Activated naive CD8-positive, alpha-beta T cell treated with anti-CD3 and anti-CD28 coated beads for 36 hours (primary cell): ENCODE measurements around the gene PEX14. TPM values are rescaled to one million over a fixed set of nuclear protein-coding genes. Genes with fewer than 3 reads are reported as not detected.
"Not testable (repeated sequence)": the region's sequence is repeated elsewhere in the genome, so short reads cannot be mapped to it uniquely, and the experiment has no call there.

ENCODE experiments used
- DNase-seq: peaks from one replicate; pipeline ENCODE4 v3.0.0; 2021
- H3K27ac Mint-ChIP-seq: one replicate; pipeline ENCODE4 v1.8.0; 2022; ENCODE audit warnings: mild to moderate bottlenecking, moderate library complexity, mixed read lengths
- H3K27me3 Mint-ChIP-seq: one replicate; pipeline ENCODE4 v1.8.0; 2022; ENCODE audit warnings: mild to moderate bottlenecking, mixed read lengths
- H3K36me3 Mint-ChIP-seq: one replicate; pipeline ENCODE4 v1.8.0; 2021; ENCODE audit warnings: mild to moderate bottlenecking, mixed read lengths
- H3K4me1 Mint-ChIP-seq: one replicate; pipeline ENCODE4 v1.8.0; 2021; ENCODE audit warnings: mixed read lengths
- H3K4me3 Mint-ChIP-seq: one replicate; pipeline ENCODE4 v1.8.0; 2022; ENCODE audit warnings: mild to moderate bottlenecking, moderate library complexity, mixed read lengths
- H3K9me3 Mint-ChIP-seq: one replicate; pipeline ENCODE4 v1.8.0; 2022; ENCODE audit warnings: mixed read lengths
- total RNA-seq, 2 experiments: library from RNA; stranded (reverse); gene quantifications; one replicate each; pipeline ENCODE4 v1.2.3, GENCODE V29; 2021

Gene PEX14
- total RNA-seq, result 10 to 100 TPM; 19.1 to 19.6 TPM

GRCh38 chr1:10474613-10475507 is at the start of gene PEX14:
PEX14 (plus strand) TSS chr1:10474950; CDS start chr1:10474967, 17 bp downstream.
- Mint-ChIP-seq H3K4me3 (peak within 1 kb of the TSS; percentile 94), H3K27ac (peak within 1 kb of the TSS; percentile 91), H3K36me3 (peaks cover 11% of the 10 kb centered on the region), H3K9me3 (no peaks in the 10 kb centered on the region), H3K27me3 (no peaks in the 10 kb centered on the region), H3K4me1 (peaks cover 45% of the 10 kb centered on the region)
- DNase-seq, result peak; percentile 90

GRCh38 chr1:10425826-10426534 is 48.8 kb upstream of the PEX14 start:
- H3K36me3 Mint-ChIP-seq, DNase-seq, H3K27ac Mint-ChIP-seq, H3K4me3 Mint-ChIP-seq, H3K4me1 Mint-ChIP-seq, H3K27me3 Mint-ChIP-seq, H3K9me3 Mint-ChIP-seq: not testable (repeated sequence)

- DNase-seq, H3K9me3 Mint-ChIP-seq, H3K27me3 Mint-ChIP-seq, H3K4me3 Mint-ChIP-seq, H3K36me3 Mint-ChIP-seq, H3K27ac Mint-ChIP-seq: not testable (repeated sequence)
- peaks cover 13% of the 10 kb centered on the region for H3K4me1 Mint-ChIP-seq
Observed at GRCh38 chr1:10426535-10426848, 48.3 kb upstream of the PEX14 start.

GRCh38 chr1:10428984-10429383 is 45.8 kb upstream of the PEX14 start:
- Mint-ChIP-seq H3K27ac (no peak overlapping the region), H3K36me3 (peaks cover 5% of the 10 kb centered on the region), H3K4me3 (no peak overlapping the region), H3K4me1 (peaks cover 21% of the 10 kb centered on the region), H3K27me3 (no peaks in the 10 kb centered on the region), H3K9me3 (no peaks in the 10 kb centered on the region)
- no peak for DNase-seq

GRCh38 chr1:10429868-10430215 is 44.9 kb upstream of the PEX14 start:
- Mint-ChIP-seq H3K27me3 (no peaks in the 10 kb centered on the region), H3K9me3 (no peaks in the 10 kb centered on the region), H3K36me3 (peaks cover 5% of the 10 kb centered on the region), H3K4me1 (peaks cover 21% of the 10 kb centered on the region), H3K27ac (peak overlapping the region; percentile 96), H3K4me3 (peak overlapping the region; percentile 91)
- DNase-seq, result peak; percentile 10

GRCh38 chr1:10430216-10431069 is 44.3 kb upstream of the PEX14 start, which contains the start of gene CENPS:
CENPS (plus strand) TSS chr1:10430433; CDS start chr1:10430518, 85 bp downstream.
- peak within 1 kb of the TSS; percentile 96 for H3K27ac Mint-ChIP-seq
- no peaks in the 10 kb centered on the region for H3K27me3 Mint-ChIP-seq
- peak within 1 kb of the TSS; percentile 91 for H3K4me3 Mint-ChIP-seq
- H3K4me1 Mint-ChIP-seq, result peaks cover 21% of the 10 kb centered on the region
- peaks cover 5% of the 10 kb centered on the region for H3K36me3 Mint-ChIP-seq
- DNase-seq, result peak; percentile 96
- H3K9me3 Mint-ChIP-seq, result no peaks in the 10 kb centered on the region

GRCh38 chr1:10431070-10431730 is 43.5 kb upstream of the PEX14 start:
- Mint-ChIP-seq H3K9me3 (no peaks in the 10 kb centered on the region), H3K4me1 (peaks cover 21% of the 10 kb centered on the region), H3K27me3 (no peaks in the 10 kb centered on the region), H3K27ac (peak overlapping the region; percentile 96), H3K4me3 (peak overlapping the region; percentile 91), H3K36me3 (peaks cover 5% of the 10 kb centered on the region)
- peak; percentile 24 for DNase-seq

GRCh38 chr1:10432910-10433700 is 41.6 kb upstream of the PEX14 start:
- H3K27me3 Mint-ChIP-seq, result no peaks in the 10 kb centered on the region

GRCh38 chr1:10433790-10434189 is 41.0 kb upstream of the PEX14 start:
- H3K27me3 Mint-ChIP-seq, result no peaks in the 10 kb centered on the region
- DNase-seq, result no peak
- H3K36me3 Mint-ChIP-seq, result peaks cover 5% of the 10 kb centered on the region
- peaks cover 22% of the 10 kb centered on the region for H3K4me1 Mint-ChIP-seq
- no peak overlapping the region for H3K27ac Mint-ChIP-seq
- no peak overlapping the region for H3K4me3 Mint-ChIP-seq
- no peaks in the 10 kb centered on the region for H3K9me3 Mint-ChIP-seq

More at GRCh38 chr1:10432910-10433700, 41.6 kb upstream of the PEX14 start:
- Mint-ChIP-seq H3K27ac (no peak overlapping the region), H3K4me1 (peaks cover 22% of the 10 kb centered on the region), H3K9me3 (no peaks in the 10 kb centered on the region), H3K4me3 (peak overlapping the region; percentile 14), H3K36me3 (peaks cover 5% of the 10 kb centered on the region)
- no peak for DNase-seq

GRCh38 chr1:10434590-10434989 is 40.2 kb upstream of the PEX14 start:
- DNase-seq, result no peak
- peaks cover 21% of the 10 kb centered on the region for H3K4me1 Mint-ChIP-seq
- H3K9me3 Mint-ChIP-seq, result no peaks in the 10 kb centered on the region
- no peaks in the 10 kb centered on the region for H3K27me3 Mint-ChIP-seq
- no peak overlapping the region for H3K27ac Mint-ChIP-seq
- H3K36me3 Mint-ChIP-seq, result peaks cover 5% of the 10 kb centered on the region
- no peak overlapping the region for H3K4me3 Mint-ChIP-seq

GRCh38 chr1:10437052-10437451 is 37.7 kb upstream of the PEX14 start:
- no peaks in the 10 kb centered on the region for H3K9me3 Mint-ChIP-seq
- H3K27ac Mint-ChIP-seq, result no peak overlapping the region
- no peaks in the 10 kb centered on the region for H3K27me3 Mint-ChIP-seq
- H3K36me3 Mint-ChIP-seq, result no peaks in the 10 kb centered on the region
- DNase-seq, result no peak
- peaks cover 8% of the 10 kb centered on the region for H3K4me1 Mint-ChIP-seq
- no peak overlapping the region for H3K4me3 Mint-ChIP-seq

GRCh38 chr1:10438677-10439163 is 36.0 kb upstream of the PEX14 start:
- Mint-ChIP-seq H3K36me3 (no peaks in the 10 kb centered on the region), H3K4me1 (peaks cover 4% of the 10 kb centered on the region), H3K27me3 (no peaks in the 10 kb centered on the region), H3K9me3 (no peaks in the 10 kb centered on the region), H3K4me3 (no peak overlapping the region), H3K27ac (no peak overlapping the region)
- DNase-seq, result no peak

GRCh38 chr1:10440305-10440704 is 34.4 kb upstream of the PEX14 start:
- DNase-seq, result no peak
- no peaks in the 10 kb centered on the region for H3K9me3 Mint-ChIP-seq
- no peak overlapping the region for H3K4me3 Mint-ChIP-seq
- peaks cover 3% of the 10 kb centered on the region for H3K36me3 Mint-ChIP-seq
- peaks cover 2% of the 10 kb centered on the region for H3K4me1 Mint-ChIP-seq
- H3K27me3 Mint-ChIP-seq, result no peaks in the 10 kb centered on the region
- H3K27ac Mint-ChIP-seq, result no peak overlapping the region

- Mint-ChIP-seq H3K27me3 (no peaks in the 10 kb centered on the region), H3K27ac (no peak overlapping the region), H3K36me3 (peaks cover 3% of the 10 kb centered on the region), H3K9me3 (no peaks in the 10 kb centered on the region), H3K4me3 (no peak overlapping the region), H3K4me1 (peaks cover 2% of the 10 kb centered on the region)
- DNase-seq, result no peak
Observed at GRCh38 chr1:10440794-10441193, 34.0 kb upstream of the PEX14 start.
